OCI-LY7 (cell line): ENCODE data around the gene COBL. TPM values are rescaled to one million over a fixed set of nuclear protein-coding genes. Genes with fewer than 3 reads are reported as not detected.

Experiments used
- BruUV-seq: library from RNA; stranded (reverse); fragments of 400-500 nt; replicated peaks from 2 replicates; lab custom pipeline; 2021; lab: Mats Ljungman, UMichigan
- CTCF ChIA-PET: fragments of 300-600 bp; sonication (Branson Sonifier 250); formaldehyde crosslinking; loops from one replicate; lab custom pipeline; 2022; ENCODE audit warnings: antibody characterized with exemption; ENCODE audit not compliant: unreplicated experiment; lab: Charles Lee
- POLR2A ChIA-PET: fragments of 300-600 bp; sonication (Branson Sonifier 250); formaldehyde crosslinking; loops from one replicate; lab custom pipeline; 2022; ENCODE audit warnings: antibody characterized with exemption; lab: Charles Lee
- DNase-seq: peaks from one replicate; pipeline ENCODE4 v3.0.0-alpha.2; 2015; ENCODE audit warnings: low spot score
- H2AFZ ChIP-seq: fragments of 200-600 bp; sonication (generic), shearing (Covaris generic); 2 replicates; pipeline ENCODE4 v1.6.1; 2014; ENCODE audit warnings: mild to moderate bottlenecking, antibody characterized with exemption, low read length, moderate library complexity
- H3K27ac ChIP-seq: fragments of 200-600 bp; sonication (generic); 2 replicates; pipeline ENCODE4 v1.5.1; 2014; ENCODE audit warnings: mixed run types, low read depth, mild to moderate bottlenecking, moderate library complexity, low read length, inconsistent platforms; ENCODE audit not compliant: poor library complexity, severe bottlenecking
- H3K36me3 ChIP-seq: fragments of 200-600 bp; sonication (generic); 2 replicates; pipeline ENCODE4 v1.6.1; 2014; ENCODE audit warnings: mild to moderate bottlenecking, antibody characterized with exemption, low read length, moderate library complexity, mixed read lengths; ENCODE audit not compliant: insufficient read depth
- H3K4me1 ChIP-seq: fragments of 200-600 bp; sonication (generic); 2 replicates; pipeline ENCODE4 v1.5.1; 2014; ENCODE audit warnings: mild to moderate bottlenecking, low read length; ENCODE audit not compliant: insufficient read depth, poor library complexity, severe bottlenecking
- H3K4me2 ChIP-seq: fragments of 200-600 bp; sonication (generic); 2 replicates; pipeline ENCODE4 v1.6.1; 2014; ENCODE audit warnings: mild to moderate bottlenecking, low read length
- H3K4me3 ChIP-seq: fragments of 200-600 bp; sonication (generic); 2 replicates; pipeline ENCODE4 v1.5.1; 2014; ENCODE audit warnings: mild to moderate bottlenecking, low read depth, low read length; ENCODE audit not compliant: poor library complexity, severe bottlenecking
- H3K79me2 ChIP-seq: fragments of 200-600 bp; sonication (generic); 2 replicates; pipeline ENCODE4 v1.6.1; 2016; ENCODE audit warnings: low read depth, mild to moderate bottlenecking, low read length, moderate library complexity, mixed read lengths; ENCODE audit not compliant: insufficient read depth
- H3K9me2 ChIP-seq: fragments of 200-600 bp; sonication (generic); 2 replicates; pipeline ENCODE4 v1.6.1; 2016; ENCODE audit warnings: mild to moderate bottlenecking, low read length, mixed read lengths; ENCODE audit not compliant: insufficient read depth
- H3K9me3 ChIP-seq: fragments of 200-600 bp; sonication (generic); 2 replicates; pipeline ENCODE4 v1.6.1; 2014; ENCODE audit warnings: mild to moderate bottlenecking, mixed run types, low read length, mixed read lengths
- H4K20me1 ChIP-seq: fragments of 200-600 bp; sonication (generic); 2 replicates; pipeline ENCODE4 v1.6.1; 2014; ENCODE audit warnings: mild to moderate bottlenecking, antibody characterized with exemption, low read length, moderate library complexity, mixed read lengths; ENCODE audit not compliant: insufficient read depth
- CTCF ChIP-seq: fragments of 200-600 bp; sonication (generic); conservative IDR thresholded peaks from 2 replicates; pipeline ENCODE4 v1.5.1; 2014; ENCODE audit warnings: mild to moderate bottlenecking, antibody characterized with exemption, low read length, moderate library complexity, mixed read lengths
- EZH2phosphoT487 ChIP-seq: fragments of 200-600 bp; sonication (generic); IDR thresholded peaks from 2 replicates; pipeline ENCODE4 v1.6.1; 2018; ENCODE audit warnings: low read depth, borderline replicate concordance, mild to moderate bottlenecking, mixed run types, antibody characterized with exemption, low read length, moderate library complexity, mixed read lengths
- intact Hi-C: fragments of 100-400 bp; cut with micrococcal nuclease; formaldehyde crosslinking; loops from one replicate; pipeline ENCODE4 v1.10.0; 2022; ENCODE audit not compliant: unreplicated experiment
- total RNA-seq, 2 experiments: library from RNA; depleted of rRNA in 1 of 2; stranded (reverse); fragments of >200 nt in 1 of 2; shearing (Covaris generic) in 1 of 2; gene quantifications; 2 replicates each; pipeline ENCODE4 v1.2.3, GENCODE V29; 2014 to 2022

COBL gene
- total RNA-seq, 2 experiments from 2014 or later: not detected

GRCh38 chr7:51239691-51240090 lies 76.9 kb downstream of the COBL start:
- DNase-seq: no peak
- Histone ChIP-seq H3K36me3 (no peaks in the 10 kb centered on the region), H3K9me3 (no peaks in the 10 kb centered on the region), H3K27ac (no peak overlapping the region), H2AFZ (no peak overlapping the region), H3K9me2 (no peaks in the 10 kb centered on the region), H3K4me2 (no peak overlapping the region), H3K4me3 (no peak overlapping the region), H4K20me1 (no peaks in the 10 kb centered on the region), H3K4me1 (no peaks in the 10 kb centered on the region), H3K79me2 (no peaks in the 10 kb centered on the region)
- POLR2A ChIA-PET: interaction anchor here (0.7 kb wide), 1 partner anchor 36 kb away, joined by 3 read pairs; no protein-coding TSS in a partner anchor
- TF ChIP-seq CTCF (no peak), EZH2phosphoT487 (no peak)
- no TSS peak for BruUV-seq
- CTCF ChIA-PET: no interaction called here
- intact Hi-C loops: no loop called here

GRCh38 chr7:51238981-51239495 lies 77.6 kb downstream of the COBL start:
- CTCF ChIA-PET: no interaction called here
- POLR2A ChIA-PET: interaction anchor here (0.7 kb wide), 1 partner anchor 37 kb away, joined by 3 read pairs; no protein-coding TSS in a partner anchor
- Histone ChIP-seq H3K4me3 (no peak overlapping the region), H3K4me2 (no peak overlapping the region), H3K4me1 (no peaks in the 10 kb centered on the region), H3K27ac (no peak overlapping the region), H3K36me3 (no peaks in the 10 kb centered on the region), H3K9me2 (no peaks in the 10 kb centered on the region), H2AFZ (no peak overlapping the region), H4K20me1 (no peaks in the 10 kb centered on the region), H3K79me2 (no peaks in the 10 kb centered on the region), H3K9me3 (no peaks in the 10 kb centered on the region)
- no peak for TF ChIP-seq EZH2phosphoT487
- no TSS peak for BruUV-seq
- DNase-seq: no peak
- intact Hi-C loops: no loop called here

GRCh38 chr7:51237446-51238133 lies 79.0 kb downstream of the COBL start:
- H3K4me3 ChIP-seq: no peak overlapping the region
- POLR2A ChIA-PET: no interaction called here
- TF ChIP-seq CTCF: no peak
- TF ChIP-seq EZH2phosphoT487: no peak
- no peaks in the 10 kb centered on the region for H3K36me3 ChIP-seq
- CTCF ChIA-PET: no interaction called here
- H3K79me2 ChIP-seq: no peaks in the 10 kb centered on the region
- no peak overlapping the region for H3K4me2 ChIP-seq
- H3K27ac ChIP-seq: no peak overlapping the region
- no peak for DNase-seq
- no peaks in the 10 kb centered on the region for H3K9me3 ChIP-seq
- no TSS peak for BruUV-seq
- no peaks in the 10 kb centered on the region for H3K4me1 ChIP-seq
- H3K9me2 ChIP-seq: no peaks in the 10 kb centered on the region
- intact Hi-C loops: no loop called here
- no peak overlapping the region for H2AFZ ChIP-seq
- no peaks in the 10 kb centered on the region for H4K20me1 ChIP-seq
